Fibroblast of pulmonary artery (primary cell): ENCODE data around the gene POFUT2.

Experiments used
- DNase-seq: peaks from one replicate; pipeline ENCODE4 v3.0.0-alpha.2; 2010; ENCODE audit warnings: low read depth
- H3K4me3 ChIP-seq: replicated peaks from 2 replicates; pipeline ENCODE4 v1.5.1; 2011; ENCODE audit warnings: low read depth, mild to moderate bottlenecking, control low read depth, low read length, moderate library complexity
- TF ChIP-seq, protein P1 (sequence below): IDR thresholded peaks from 2 replicates; pipeline ENCODE4 v1.5.1; 2011; ENCODE audit warnings: mild to moderate bottlenecking, control low read depth, low read length, inconsistent platforms; ENCODE audit errors: missing control alignments

Gene POFUT2

DNA sequence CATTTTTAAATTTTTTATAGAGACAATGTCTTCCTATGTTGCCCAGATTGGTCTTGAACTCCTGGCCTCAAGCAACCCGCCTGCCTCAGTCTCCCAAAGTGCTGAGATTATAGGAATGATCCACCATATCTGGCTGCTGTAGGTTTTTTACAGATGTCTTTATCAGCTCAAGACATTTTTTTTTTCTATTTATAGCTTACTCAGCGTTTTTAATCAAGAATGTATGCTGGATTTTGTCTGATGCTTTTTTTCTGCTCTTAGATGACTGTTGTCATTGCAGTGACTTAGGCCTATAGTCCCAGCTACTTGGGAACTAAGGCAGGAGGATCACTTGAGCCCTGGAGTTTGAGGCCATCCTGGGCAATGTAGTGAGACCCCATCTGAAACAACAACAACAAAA is 72.5 kb downstream of the POFUT2 start:
- H3K4me3 ChIP-seq, result no peak overlapping the region
- TF ChIP-seq, protein P1, sequence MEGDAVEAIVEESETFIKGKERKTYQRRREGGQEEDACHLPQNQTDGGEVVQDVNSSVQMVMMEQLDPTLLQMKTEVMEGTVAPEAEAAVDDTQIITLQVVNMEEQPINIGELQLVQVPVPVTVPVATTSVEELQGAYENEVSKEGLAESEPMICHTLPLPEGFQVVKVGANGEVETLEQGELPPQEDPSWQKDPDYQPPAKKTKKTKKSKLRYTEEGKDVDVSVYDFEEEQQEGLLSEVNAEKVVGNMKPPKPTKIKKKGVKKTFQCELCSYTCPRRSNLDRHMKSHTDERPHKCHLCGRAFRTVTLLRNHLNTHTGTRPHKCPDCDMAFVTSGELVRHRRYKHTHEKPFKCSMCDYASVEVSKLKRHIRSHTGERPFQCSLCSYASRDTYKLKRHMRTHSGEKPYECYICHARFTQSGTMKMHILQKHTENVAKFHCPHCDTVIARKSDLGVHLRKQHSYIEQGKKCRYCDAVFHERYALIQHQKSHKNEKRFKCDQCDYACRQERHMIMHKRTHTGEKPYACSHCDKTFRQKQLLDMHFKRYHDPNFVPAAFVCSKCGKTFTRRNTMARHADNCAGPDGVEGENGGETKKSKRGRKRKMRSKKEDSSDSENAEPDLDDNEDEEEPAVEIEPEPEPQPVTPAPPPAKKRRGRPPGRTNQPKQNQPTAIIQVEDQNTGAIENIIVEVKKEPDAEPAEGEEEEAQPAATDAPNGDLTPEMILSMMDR, result no peak
- DNase-seq, result no peak
